CD4-positive, alpha-beta T cell (primary cell): ENCODE measurements around the gene TEX51. TPM values are rescaled to one million over a fixed set of nuclear protein-coding genes. Genes with fewer than 3 reads are reported as not detected.

ENCODE experiments used
- ATAC-seq: fragments of 200-7000 bp; cut with Tn5 transposase; one replicate; pipeline ENCODE4 v1.10.0; 2022; ENCODE audit warnings: mild to moderate bottlenecking; ENCODE audit not compliant: poor library complexity
- CTCF ChIA-PET: fragments of 350-600 bp; sonication (Branson Sonifier 250); formaldehyde crosslinking; loops from one replicate; lab custom pipeline; 2021; ENCODE audit warnings: antibody characterized with exemption, inconsistent platforms; lab: Charles Lee
- POLR2A ChIA-PET: fragments of 350-600 bp; sonication (Branson Sonifier 250); formaldehyde crosslinking; loops from one replicate; lab custom pipeline; 2021; ENCODE audit warnings: antibody characterized with exemption, inconsistent platforms; lab: Charles Lee
- DNase-seq, 14 experiments: peaks; one replicate each; pipeline ENCODE4 v3.0.0-alpha.2; 2013 to 2020; ENCODE audit warnings: mixed read lengths in 2 of 14
- H3K27ac ChIP-seq, 2 donors: one replicate each; pipeline versions ENCODE4 v1.5.1 to v1.7.0; 2013; ENCODE audit warnings: low read length in 2 of 2, low read depth in 1 of 2, mild to moderate bottlenecking in 1 of 2
- H3K27me3 ChIP-seq, 2 experiments: 1 replicate in 1 of 2; 2 replicates in 1 of 2; pipeline versions ENCODE4 v1.6.1 to v1.7.0; 2013; ENCODE audit warnings: low read length in 2 of 2, control low read depth in 1 of 2, mild to moderate bottlenecking in 1 of 2, moderate library complexity in 1 of 2; ENCODE audit not compliant: insufficient read depth in 2 of 2, control insufficient read depth in 1 of 2
- H3K36me3 ChIP-seq: one replicate; pipeline ENCODE4 v1.6.1; 2013; ENCODE audit warnings: low read length, control low read depth; ENCODE audit not compliant: insufficient read depth
- H3K4me1 ChIP-seq: one replicate; pipeline ENCODE4 v1.6.1; 2013; ENCODE audit warnings: low read length, control low read depth; ENCODE audit not compliant: insufficient read depth
- H3K4me3 ChIP-seq: one replicate; pipeline ENCODE4 v1.5.1; 2013; ENCODE audit warnings: mild to moderate bottlenecking, low read length, moderate library complexity
- H3K9me3 ChIP-seq, 2 experiments: 1 replicate in 1 of 2; 2 replicates in 1 of 2; pipeline versions ENCODE4 v1.6.1 to v1.7.0; 2013; ENCODE audit warnings: low read length in 2 of 2, mild to moderate bottlenecking in 2 of 2, control low read depth in 1 of 2, moderate library complexity in 1 of 2; ENCODE audit not compliant: control insufficient read depth in 1 of 2, insufficient read depth in 1 of 2
- H3K27ac Mint-ChIP-seq: one replicate; pipeline ENCODE4 v1.8.0; 2020; ENCODE audit warnings: mixed read lengths
- H3K27me3 Mint-ChIP-seq: one replicate; pipeline ENCODE4 v1.8.0; 2021; ENCODE audit warnings: mixed read lengths
- H3K36me3 Mint-ChIP-seq: one replicate; pipeline ENCODE4 v1.8.0; 2021; ENCODE audit warnings: low read depth, mixed read lengths
- H3K4me1 Mint-ChIP-seq: one replicate; pipeline ENCODE4 v1.8.0; 2021; ENCODE audit warnings: low read depth, mixed read lengths
- H3K4me3 Mint-ChIP-seq: one replicate; pipeline ENCODE4 v1.8.0; 2020; ENCODE audit warnings: mild to moderate bottlenecking, mixed read lengths
- H3K9me3 Mint-ChIP-seq: one replicate; pipeline ENCODE4 v1.8.0; 2020; ENCODE audit warnings: mixed read lengths
- intact Hi-C, 2 experiments: fragments of 100-400 bp; cut with DNase I in 1 of 2; cut with micrococcal nuclease in 1 of 2; formaldehyde crosslinking; loops; one replicate each; pipeline versions ENCODE4 v1.15.1 to v1.9.0; 2023 to 2025; cut with DNase I, micrococcal nuclease
- total RNA-seq, 174 experiments: library from RNA in 2 of 174; stranded (reverse) in 2 of 174; gene quantifications; one replicate each; pipeline ENCODE4 v1.2.3 and lab custom pipeline; 2021 to 2026
- TF ChIP-seq, protein P1 (sequence below): fragments of 200-600 bp; IDR thresholded peaks from one replicate; pipeline ENCODE4 v1.8.0; 2022; ENCODE audit warnings: antibody characterized with exemption, mild to moderate bottlenecking

Gene TEX51
- total RNA-seq, 2 experiments from 2014 or later: not detected

DNA sequence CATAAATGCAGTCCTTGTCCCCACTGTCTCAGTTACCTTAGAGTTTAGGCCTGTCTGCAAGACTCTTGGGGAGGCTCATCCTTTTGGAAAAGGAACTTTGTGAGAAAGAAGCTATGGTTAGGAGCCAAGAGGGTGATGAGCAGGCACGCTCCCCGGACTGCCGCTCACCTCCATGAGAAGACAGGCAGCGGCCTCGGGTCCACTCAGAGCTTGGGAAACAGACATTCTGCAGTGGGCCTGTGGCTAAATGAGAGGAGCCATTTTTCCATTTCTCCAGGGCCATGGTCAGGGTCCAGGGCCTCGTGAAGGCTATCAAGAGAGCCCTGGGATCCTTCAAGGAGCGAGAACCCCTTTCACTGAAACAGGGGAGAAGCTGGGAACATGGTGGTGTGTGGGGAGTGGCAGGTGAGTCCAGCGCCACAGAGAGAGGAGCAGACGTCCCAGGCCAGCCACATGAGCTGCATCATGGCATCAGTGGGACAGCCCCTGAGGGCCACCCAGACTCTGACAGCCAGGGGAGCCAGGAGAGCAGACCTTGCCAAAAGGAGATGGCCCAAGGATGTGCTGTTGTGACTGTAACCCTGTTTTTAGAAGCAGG, 4.0 kb upstream of the TEX51 start:
- Mint-ChIP-seq H3K9me3 (no peaks in the 10 kb centered on the region), H3K4me1 (no peaks in the 10 kb centered on the region), H3K4me3 (no peak overlapping the region), H3K27me3 (peaks cover 6% of the 10 kb centered on the region), H3K36me3 (no peaks in the 10 kb centered on the region), H3K27ac (no peak overlapping the region)
- Histone ChIP-seq H3K4me3 (no peak overlapping the region), H3K36me3 (no peaks in the 10 kb centered on the region), H3K4me1 (no peaks in the 10 kb centered on the region), H3K9me3 (no peaks in the 10 kb centered on the region), H3K27me3 (no peaks in the 10 kb centered on the region), H3K27ac (no peak overlapping the region)
- intact Hi-C loops: no loop called here
- POLR2A ChIA-PET: no interaction called here
- TF ChIP-seq, protein P1, sequence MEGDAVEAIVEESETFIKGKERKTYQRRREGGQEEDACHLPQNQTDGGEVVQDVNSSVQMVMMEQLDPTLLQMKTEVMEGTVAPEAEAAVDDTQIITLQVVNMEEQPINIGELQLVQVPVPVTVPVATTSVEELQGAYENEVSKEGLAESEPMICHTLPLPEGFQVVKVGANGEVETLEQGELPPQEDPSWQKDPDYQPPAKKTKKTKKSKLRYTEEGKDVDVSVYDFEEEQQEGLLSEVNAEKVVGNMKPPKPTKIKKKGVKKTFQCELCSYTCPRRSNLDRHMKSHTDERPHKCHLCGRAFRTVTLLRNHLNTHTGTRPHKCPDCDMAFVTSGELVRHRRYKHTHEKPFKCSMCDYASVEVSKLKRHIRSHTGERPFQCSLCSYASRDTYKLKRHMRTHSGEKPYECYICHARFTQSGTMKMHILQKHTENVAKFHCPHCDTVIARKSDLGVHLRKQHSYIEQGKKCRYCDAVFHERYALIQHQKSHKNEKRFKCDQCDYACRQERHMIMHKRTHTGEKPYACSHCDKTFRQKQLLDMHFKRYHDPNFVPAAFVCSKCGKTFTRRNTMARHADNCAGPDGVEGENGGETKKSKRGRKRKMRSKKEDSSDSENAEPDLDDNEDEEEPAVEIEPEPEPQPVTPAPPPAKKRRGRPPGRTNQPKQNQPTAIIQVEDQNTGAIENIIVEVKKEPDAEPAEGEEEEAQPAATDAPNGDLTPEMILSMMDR: no peak
- DNase-seq (no peak), ATAC-seq (no peak)
- CTCF ChIA-PET: no interaction called here

DNA sequence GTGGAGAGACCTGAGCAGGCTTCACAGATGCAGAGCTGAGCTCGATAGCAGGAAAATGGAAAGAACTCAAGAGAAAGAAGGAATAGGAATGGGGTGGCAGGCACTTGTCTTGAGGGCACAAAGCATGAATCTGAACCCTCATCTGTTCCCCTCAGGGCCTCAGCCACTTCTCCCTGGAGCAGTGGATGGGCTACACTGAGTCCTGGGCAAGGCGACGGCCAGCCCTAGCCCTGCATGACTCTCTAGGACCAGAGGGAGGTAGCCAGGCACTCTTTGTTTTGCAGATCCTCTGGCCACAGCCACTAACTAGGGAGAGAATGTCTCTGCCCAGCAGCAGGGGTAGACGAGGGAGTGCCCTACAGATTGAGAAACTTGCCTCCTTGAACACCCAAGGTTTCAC, 3.4 kb upstream of the TEX51 start:
- no peaks in the 10 kb centered on the region for H3K36me3 Mint-ChIP-seq
- no peak overlapping the region for H3K4me3 Mint-ChIP-seq
- H3K27ac ChIP-seq: no peak overlapping the region
- no peak for DNase-seq
- H3K4me3 ChIP-seq: no peak overlapping the region
- H3K36me3 ChIP-seq: no peaks in the 10 kb centered on the region
- peaks cover 7% of the 10 kb centered on the region for H3K27me3 Mint-ChIP-seq
- no peaks in the 10 kb centered on the region for H3K4me1 Mint-ChIP-seq
- CTCF ChIA-PET: no interaction called here
- H3K9me3 Mint-ChIP-seq: no peaks in the 10 kb centered on the region
- H3K9me3 ChIP-seq: no peaks in the 10 kb centered on the region
- intact Hi-C loops: no loop called here
- no peak for ATAC-seq
- POLR2A ChIA-PET: no interaction called here
- H3K27ac Mint-ChIP-seq: no peak overlapping the region
- TF ChIP-seq, protein P1: no peak
- H3K4me1 ChIP-seq: no peaks in the 10 kb centered on the region
- H3K27me3 ChIP-seq: no peaks in the 10 kb centered on the region

DNA sequence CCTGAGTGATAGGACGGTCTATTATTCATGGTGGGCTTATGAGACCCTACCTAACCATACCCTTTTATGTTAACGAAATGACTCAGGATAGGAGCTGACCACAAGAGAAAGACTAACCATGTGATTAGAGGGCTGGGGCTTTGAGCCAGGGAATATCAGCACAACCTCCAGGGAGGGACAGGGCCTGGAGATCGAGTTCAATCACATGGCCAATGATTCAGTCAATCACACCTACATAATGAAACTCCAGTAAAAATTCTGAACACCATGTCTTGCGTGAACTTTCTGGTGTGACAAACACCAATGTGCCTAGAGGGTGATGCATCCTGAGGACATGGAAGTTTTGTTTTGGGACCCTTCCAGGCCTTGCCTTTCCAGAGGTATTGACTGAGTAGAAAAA, 2.2 kb upstream of the TEX51 start:
- H3K27ac Mint-ChIP-seq: no peak overlapping the region
- H3K36me3 Mint-ChIP-seq: no peaks in the 10 kb centered on the region
- POLR2A ChIA-PET: no interaction called here

More for the DNA sequence above, 2.2 kb upstream of the TEX51 start:
- no peak overlapping the region for H3K4me3 Mint-ChIP-seq
- H3K27me3 Mint-ChIP-seq: peaks cover 8% of the 10 kb centered on the region
- intact Hi-C loops: no loop called here
- Histone ChIP-seq H3K27ac (no peak overlapping the region), H3K4me1 (no peaks in the 10 kb centered on the region), H3K4me3 (no peak overlapping the region), H3K9me3 (no peaks in the 10 kb centered on the region), H3K36me3 (no peaks in the 10 kb centered on the region), H3K27me3 (no peaks in the 10 kb centered on the region)
- no peak for ATAC-seq
- no peak for DNase-seq
- TF ChIP-seq, protein P1: no peak
- CTCF ChIA-PET: no interaction called here
- no peaks in the 10 kb centered on the region for H3K9me3 Mint-ChIP-seq
- no peaks in the 10 kb centered on the region for H3K4me1 Mint-ChIP-seq
